WTC11 (cell line): Measurements from ENCODE around the gene ISLR.

Source experiments
- TF ChIP-seq, protein P1 (sequence below): sonication (generic); formaldehyde crosslinking; IDR thresholded peaks from 2 replicates; pipeline ENCODE4 v1.8.1; 2022; ENCODE audit warnings: low read depth, mild to moderate bottlenecking, moderate library complexity, missing genetic modification reagents, borderline replicate concordance
- TF ChIP-seq, protein P2 (sequence below): fragments of 200-600 bp; IDR thresholded peaks from 2 replicates; pipeline ENCODE4 v1.8.0; 2022; ENCODE audit warnings: antibody characterized with exemption

DNA sequence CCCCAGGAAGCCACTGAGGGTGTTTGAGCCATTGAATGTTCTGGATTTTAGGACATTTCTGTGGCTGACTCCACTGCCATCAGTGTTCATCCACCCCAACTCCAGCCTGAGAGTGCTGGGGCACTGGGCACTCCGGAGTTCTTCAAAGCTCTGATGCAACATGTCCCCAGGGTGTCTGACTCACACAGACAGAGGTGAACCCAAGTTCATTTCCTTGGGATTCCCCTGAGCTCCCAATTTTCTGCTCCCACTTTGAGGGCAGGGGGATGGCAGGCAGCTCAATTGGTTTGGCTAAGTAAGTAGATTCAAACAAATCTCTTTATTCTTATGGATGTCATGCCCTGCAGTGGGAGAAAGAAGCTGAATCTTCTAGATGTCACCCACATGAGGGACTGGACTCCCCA lies 26.9 kb downstream of the ISLR start:
- TF ChIP-seq, protein P1, sequence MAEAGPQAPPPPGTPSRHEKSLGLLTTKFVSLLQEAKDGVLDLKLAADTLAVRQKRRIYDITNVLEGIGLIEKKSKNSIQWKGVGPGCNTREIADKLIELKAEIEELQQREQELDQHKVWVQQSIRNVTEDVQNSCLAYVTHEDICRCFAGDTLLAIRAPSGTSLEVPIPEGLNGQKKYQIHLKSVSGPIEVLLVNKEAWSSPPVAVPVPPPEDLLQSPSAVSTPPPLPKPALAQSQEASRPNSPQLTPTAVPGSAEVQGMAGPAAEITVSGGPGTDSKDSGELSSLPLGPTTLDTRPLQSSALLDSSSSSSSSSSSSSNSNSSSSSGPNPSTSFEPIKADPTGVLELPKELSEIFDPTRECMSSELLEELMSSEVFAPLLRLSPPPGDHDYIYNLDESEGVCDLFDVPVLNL (CRISPR knock-in tag), result no peak
- TF ChIP-seq, protein P2, sequence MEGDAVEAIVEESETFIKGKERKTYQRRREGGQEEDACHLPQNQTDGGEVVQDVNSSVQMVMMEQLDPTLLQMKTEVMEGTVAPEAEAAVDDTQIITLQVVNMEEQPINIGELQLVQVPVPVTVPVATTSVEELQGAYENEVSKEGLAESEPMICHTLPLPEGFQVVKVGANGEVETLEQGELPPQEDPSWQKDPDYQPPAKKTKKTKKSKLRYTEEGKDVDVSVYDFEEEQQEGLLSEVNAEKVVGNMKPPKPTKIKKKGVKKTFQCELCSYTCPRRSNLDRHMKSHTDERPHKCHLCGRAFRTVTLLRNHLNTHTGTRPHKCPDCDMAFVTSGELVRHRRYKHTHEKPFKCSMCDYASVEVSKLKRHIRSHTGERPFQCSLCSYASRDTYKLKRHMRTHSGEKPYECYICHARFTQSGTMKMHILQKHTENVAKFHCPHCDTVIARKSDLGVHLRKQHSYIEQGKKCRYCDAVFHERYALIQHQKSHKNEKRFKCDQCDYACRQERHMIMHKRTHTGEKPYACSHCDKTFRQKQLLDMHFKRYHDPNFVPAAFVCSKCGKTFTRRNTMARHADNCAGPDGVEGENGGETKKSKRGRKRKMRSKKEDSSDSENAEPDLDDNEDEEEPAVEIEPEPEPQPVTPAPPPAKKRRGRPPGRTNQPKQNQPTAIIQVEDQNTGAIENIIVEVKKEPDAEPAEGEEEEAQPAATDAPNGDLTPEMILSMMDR, result no peak
